Dendritic cell treated with granulocyte-macrophage colony-stimulating factor and Interleukin-4, amounts not matched to agents 40 ng/mL and 50 ng/mL, for 4 days (primary cell): ENCODE results near the gene NIT1.
A peak's percentile ranks its signal among the peaks of the same experiment; 100 is the strongest.
"Not testable (repeated sequence)": the region's sequence is repeated elsewhere in the genome, so short reads cannot be mapped to it uniquely, and the experiment has no call there.

ENCODE experiments used
- H3K27ac Mint-ChIP-seq: one replicate; pipeline ENCODE4 v1.8.0; 2022; ENCODE audit warnings: mild to moderate bottlenecking, mixed read lengths
- H3K27me3 Mint-ChIP-seq: one replicate; pipeline ENCODE4 v1.8.0; 2022; ENCODE audit warnings: mild to moderate bottlenecking, mixed read lengths
- H3K36me3 Mint-ChIP-seq: one replicate; pipeline ENCODE4 v1.8.0; 2022; ENCODE audit warnings: low read depth, mixed read lengths
- H3K4me1 Mint-ChIP-seq: one replicate; pipeline ENCODE4 v1.8.0; 2022; ENCODE audit warnings: low read depth, mixed read lengths
- H3K4me3 Mint-ChIP-seq: one replicate; pipeline ENCODE4 v1.8.0; 2022; ENCODE audit warnings: mild to moderate bottlenecking, moderate library complexity, mixed read lengths
- H3K9me3 Mint-ChIP-seq: one replicate; pipeline ENCODE4 v1.8.0; 2022; ENCODE audit warnings: mixed read lengths
- intact Hi-C: fragments of 100-400 bp; cut with micrococcal nuclease; formaldehyde crosslinking; loops from one replicate; pipeline ENCODE4 v1.15.0; 2022

Gene NIT1

DNA sequence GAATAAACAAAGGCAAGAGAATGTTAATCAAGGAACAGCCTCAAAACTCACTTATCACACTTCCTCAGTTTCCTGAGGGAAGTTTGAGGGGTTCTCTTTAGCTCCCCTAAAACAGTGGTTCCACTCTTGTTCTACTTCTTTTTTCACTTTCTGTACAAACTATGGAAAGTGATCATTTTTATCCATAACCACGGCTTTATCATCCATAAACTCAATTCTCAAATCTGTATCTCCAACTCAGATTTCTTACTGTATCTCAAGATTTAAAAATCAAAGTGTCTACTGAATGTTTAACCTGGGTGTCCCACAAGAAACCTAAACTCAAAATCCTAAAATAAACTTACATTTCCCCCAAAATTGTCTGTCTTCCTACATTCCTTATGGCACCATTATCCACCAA lies 4.0 kb upstream of the NIT1 start:
- H3K4me3 Mint-ChIP-seq, result no peak overlapping the region
- H3K4me1 Mint-ChIP-seq, result peaks cover 63% of the 10 kb centered on the region
- peaks cover 34% of the 10 kb centered on the region for H3K36me3 Mint-ChIP-seq
- no peaks in the 10 kb centered on the region for H3K27me3 Mint-ChIP-seq
- no peaks in the 10 kb centered on the region for H3K9me3 Mint-ChIP-seq
- H3K27ac Mint-ChIP-seq, result peak overlapping the region; percentile 19
- intact Hi-C loops, result no loop called here

DNA sequence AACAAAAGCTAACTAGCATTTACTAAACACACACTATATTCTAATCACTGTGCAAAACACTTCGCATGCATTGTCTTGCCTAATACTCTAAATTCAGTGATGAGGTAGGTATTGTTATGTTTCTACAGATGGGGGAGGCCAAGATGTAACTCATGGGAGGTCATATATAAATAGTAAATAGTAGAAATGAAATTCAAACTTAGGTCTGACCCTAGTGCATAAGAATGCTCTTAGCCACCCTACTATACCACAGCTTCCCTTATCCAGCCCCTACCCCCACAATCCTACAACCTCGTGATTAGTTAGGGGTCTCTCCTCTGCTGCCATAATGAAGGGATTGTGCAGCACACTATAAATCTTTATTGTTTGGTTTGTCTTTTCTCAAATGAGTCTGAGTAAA lies 3.3 kb upstream of the NIT1 start:
- Mint-ChIP-seq H3K36me3 (peaks cover 35% of the 10 kb centered on the region), H3K27ac (peak overlapping the region; percentile 19), H3K27me3 (no peaks in the 10 kb centered on the region), H3K4me3 (no peak overlapping the region), H3K9me3 (no peaks in the 10 kb centered on the region), H3K4me1 (peaks cover 69% of the 10 kb centered on the region)
- intact Hi-C loops, result no loop called here

DNA sequence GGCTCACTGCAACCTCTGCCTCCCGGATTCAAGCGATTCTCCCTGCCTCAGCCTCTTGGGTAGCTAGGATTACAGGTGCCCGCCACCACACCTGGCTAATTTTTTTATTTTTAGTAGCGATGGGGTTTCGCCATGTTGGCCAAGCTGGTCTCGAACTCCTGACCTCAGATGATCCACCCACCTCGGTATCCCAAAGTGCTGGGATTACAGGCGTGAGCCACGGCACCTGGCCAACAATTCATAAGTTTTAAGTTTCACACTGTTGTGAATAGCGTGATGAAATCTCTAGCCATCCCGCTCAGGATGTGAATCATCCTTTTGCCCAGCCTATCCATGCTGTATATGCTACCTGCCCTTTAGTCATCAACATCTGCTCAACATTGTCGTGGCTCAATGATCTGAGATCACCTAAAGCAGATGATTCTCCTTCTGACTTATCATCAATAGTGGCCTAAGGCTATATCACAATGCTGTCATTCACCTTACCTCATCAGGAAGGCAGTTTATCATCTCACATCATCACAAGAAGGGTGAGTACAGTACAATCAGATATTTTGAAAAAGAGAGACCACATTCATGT lies 2.7 kb upstream of the NIT1 start:
- H3K27me3 Mint-ChIP-seq, result no peaks in the 10 kb centered on the region
- H3K27ac Mint-ChIP-seq, result no peak overlapping the region
- no peaks in the 10 kb centered on the region for H3K9me3 Mint-ChIP-seq
- intact Hi-C loops, result no loop called here
- H3K4me1 Mint-ChIP-seq, result peaks cover 75% of the 10 kb centered on the region
- H3K36me3 Mint-ChIP-seq, result peaks cover 38% of the 10 kb centered on the region
- H3K4me3 Mint-ChIP-seq, result no peak overlapping the region

DNA sequence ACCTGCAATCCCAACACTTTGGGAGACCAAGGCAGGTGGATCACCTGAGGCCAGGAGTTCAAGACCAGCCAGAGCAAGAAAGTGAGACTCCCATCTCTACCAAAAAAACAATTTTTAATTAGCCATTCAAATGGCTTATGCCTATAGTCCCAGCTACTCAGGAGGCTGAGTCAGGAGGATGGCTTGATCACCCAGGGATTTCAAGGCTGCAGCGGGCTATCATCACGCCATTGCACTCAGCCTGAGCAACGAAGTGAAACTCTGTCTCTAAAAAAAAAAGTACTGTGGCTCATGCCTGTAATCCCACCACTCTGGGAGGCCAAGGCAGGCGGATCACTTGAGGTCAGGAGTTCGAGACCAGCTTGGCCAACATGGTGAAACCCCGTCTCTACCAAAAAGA lies 1.9 kb upstream of the NIT1 start:
- peaks cover 83% of the 10 kb centered on the region for H3K4me1 Mint-ChIP-seq
- peak overlapping the region; percentile 30 for H3K27ac Mint-ChIP-seq
- H3K9me3 Mint-ChIP-seq, H3K27me3 Mint-ChIP-seq, intact Hi-C loops, H3K4me3 Mint-ChIP-seq: not testable (repeated sequence)
- H3K36me3 Mint-ChIP-seq, result peaks cover 45% of the 10 kb centered on the region

DNA sequence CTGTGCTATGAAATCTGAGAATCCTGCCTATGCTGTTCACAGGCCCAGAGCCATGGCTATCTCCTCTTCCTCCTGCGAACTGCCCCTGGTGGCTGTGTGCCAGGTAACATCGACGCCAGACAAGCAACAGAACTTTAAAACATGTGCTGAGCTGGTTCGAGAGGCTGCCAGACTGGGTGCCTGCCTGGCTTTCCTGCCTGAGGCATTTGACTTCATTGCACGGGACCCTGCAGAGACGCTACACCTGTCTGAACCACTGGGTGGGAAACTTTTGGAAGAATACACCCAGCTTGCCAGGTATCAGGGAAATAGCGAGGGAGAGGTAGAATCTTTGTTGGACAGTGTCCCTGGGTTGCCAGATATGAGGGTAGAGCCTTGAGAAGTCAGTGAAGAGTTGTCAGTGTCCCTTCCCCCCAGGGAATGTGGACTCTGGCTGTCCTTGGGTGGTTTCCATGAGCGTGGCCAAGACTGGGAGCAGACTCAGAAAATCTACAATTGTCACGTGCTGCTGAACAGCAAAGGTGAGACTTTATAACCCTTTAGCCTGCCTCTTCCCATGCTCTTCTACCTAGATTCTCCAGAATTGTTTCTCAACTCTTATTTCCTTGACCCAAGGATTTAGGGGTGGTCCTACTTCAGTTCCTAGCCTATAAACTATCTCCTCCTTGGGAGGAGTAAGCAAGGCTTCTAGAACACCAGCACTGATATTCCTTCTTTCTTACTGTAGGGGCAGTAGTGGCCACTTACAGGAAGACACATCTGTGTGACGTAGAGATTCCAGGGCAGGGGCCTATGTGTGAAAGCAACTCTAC lies 1.4 kb downstream of the NIT1 start:
- peaks cover 78% of the 10 kb centered on the region for H3K36me3 Mint-ChIP-seq

DNA sequence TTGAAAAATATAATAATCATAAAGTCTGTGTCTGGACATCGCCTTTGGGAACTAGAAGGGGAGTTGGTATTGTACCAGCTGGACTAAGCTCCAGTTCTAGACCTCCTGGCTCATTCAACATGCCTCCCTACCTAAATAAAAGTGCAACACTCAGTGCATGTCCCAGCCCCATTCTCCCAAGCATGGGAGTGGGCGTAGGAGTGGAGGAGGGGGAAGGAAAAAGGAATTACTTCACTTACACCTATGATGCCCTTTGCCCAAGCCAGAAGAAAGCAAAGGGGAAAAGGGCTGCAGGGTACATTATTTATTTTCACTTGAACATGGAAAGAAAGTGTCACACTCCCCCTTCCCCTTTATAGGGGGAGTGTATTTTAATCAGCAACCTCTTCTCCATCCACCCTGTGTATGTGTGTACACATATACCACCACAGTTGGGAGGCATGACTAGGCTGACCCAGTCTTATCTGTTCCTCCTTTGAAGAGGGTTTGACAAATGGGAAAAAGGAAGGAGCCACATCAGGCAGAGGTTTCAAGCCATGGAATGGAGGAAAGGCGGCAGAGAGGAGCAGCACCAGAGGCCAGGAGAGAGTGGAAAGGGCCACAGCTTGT lies 3.2 kb downstream of the NIT1 start:
- intact Hi-C loops, result no loop called here
- H3K4me3 Mint-ChIP-seq, result peak overlapping the region; percentile 18
- peaks cover 80% of the 10 kb centered on the region for H3K4me1 Mint-ChIP-seq
- no peaks in the 10 kb centered on the region for H3K27me3 Mint-ChIP-seq
- H3K9me3 Mint-ChIP-seq, result no peaks in the 10 kb centered on the region
- H3K27ac Mint-ChIP-seq, result peak overlapping the region; percentile 79
- peaks cover 86% of the 10 kb centered on the region for H3K36me3 Mint-ChIP-seq

More for the DNA sequence above, 1.4 kb downstream of the NIT1 start:
- Mint-ChIP-seq H3K27ac (peak overlapping the region; percentile 97), H3K9me3 (no peaks in the 10 kb centered on the region), H3K27me3 (no peaks in the 10 kb centered on the region), H3K4me3 (peak overlapping the region; percentile 89), H3K4me1 (peaks cover 86% of the 10 kb centered on the region)
- intact Hi-C loops, result loop anchor here (2.0 kb wide), 1 partner anchor 14 kb away; the partner anchor contains the start of gene DEDD

DNA sequence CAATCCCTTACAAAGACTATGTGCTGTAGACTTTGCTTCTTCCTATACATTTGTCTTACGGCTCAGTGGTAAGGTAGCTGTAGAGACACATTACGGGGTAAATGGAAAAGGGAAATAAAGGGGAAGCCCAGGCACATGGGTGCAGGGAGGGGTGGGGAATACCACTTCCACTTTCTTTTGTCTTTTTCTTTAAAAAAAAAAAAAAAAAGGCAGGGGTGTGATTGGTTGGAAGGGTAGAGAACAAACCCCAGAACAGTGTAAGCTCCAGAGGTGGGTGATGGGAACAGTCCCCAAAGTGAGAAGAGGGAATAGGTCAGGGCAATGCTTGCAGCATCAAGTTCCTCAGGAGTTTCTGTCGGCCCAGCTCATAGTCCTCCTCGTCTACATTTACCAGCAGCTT lies 3.9 kb downstream of the NIT1 start:
- Mint-ChIP-seq H3K4me1 (peaks cover 80% of the 10 kb centered on the region), H3K27ac (peak overlapping the region; percentile 79), H3K36me3 (peaks cover 89% of the 10 kb centered on the region), H3K27me3 (no peaks in the 10 kb centered on the region), H3K4me3 (no peak overlapping the region), H3K9me3 (no peaks in the 10 kb centered on the region)
- intact Hi-C loops, result no loop called here

DNA sequence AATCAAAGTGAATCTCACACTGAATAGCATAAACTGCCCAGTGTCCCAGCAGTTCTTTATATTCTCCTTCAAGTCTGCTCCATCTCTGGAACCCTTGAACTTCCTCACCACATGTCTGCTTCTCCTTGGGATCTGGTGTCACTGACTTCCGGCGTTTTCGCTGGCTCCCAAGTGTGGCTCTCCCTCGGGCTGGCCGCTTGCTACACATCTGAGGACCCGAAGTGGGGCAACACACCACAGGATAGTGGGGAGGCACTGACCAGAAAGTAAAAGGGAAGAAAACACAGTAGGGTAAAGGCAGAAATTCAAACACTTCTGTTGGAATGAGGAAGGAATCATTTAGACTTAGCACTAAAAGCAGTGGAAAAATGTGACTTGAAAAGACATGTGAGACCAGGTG lies 5.1 kb downstream of the NIT1 start:
- Mint-ChIP-seq H3K4me1 (peaks cover 88% of the 10 kb centered on the region), H3K36me3 (peaks cover 95% of the 10 kb centered on the region), H3K4me3 (no peak overlapping the region)

DNA sequence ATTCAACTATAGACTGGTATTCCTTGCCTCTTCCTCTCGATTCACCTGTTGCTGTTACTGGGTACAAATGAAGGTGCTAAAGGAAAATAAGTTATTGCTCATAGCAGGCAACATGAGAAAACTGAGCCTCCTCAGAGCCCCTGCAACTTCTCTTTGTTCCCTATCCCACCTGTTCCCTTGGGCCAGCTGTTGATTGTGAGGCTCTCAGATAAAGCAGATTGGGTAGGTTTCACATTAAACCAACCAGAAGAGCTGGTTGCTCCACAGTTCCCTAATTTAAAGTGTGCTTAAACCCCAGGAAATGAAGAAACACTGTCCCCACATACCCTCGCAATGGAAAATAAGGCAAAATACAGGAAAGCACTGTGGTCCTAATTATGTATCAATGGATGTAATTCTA lies 9.7 kb downstream of the NIT1 start:
- Mint-ChIP-seq H3K27me3 (no peaks in the 10 kb centered on the region), H3K4me1 (peaks cover 84% of the 10 kb centered on the region), H3K27ac (peak overlapping the region; percentile 64), H3K4me3 (no peak overlapping the region), H3K9me3 (no peaks in the 10 kb centered on the region), H3K36me3 (peaks cover 85% of the 10 kb centered on the region)
- intact Hi-C loops, result no loop called here

More for the DNA sequence above, 5.1 kb downstream of the NIT1 start:
- no peaks in the 10 kb centered on the region for H3K27me3 Mint-ChIP-seq
- intact Hi-C loops, result no loop called here
- H3K9me3 Mint-ChIP-seq, result no peaks in the 10 kb centered on the region
- peak overlapping the region; percentile 63 for H3K27ac Mint-ChIP-seq

DNA sequence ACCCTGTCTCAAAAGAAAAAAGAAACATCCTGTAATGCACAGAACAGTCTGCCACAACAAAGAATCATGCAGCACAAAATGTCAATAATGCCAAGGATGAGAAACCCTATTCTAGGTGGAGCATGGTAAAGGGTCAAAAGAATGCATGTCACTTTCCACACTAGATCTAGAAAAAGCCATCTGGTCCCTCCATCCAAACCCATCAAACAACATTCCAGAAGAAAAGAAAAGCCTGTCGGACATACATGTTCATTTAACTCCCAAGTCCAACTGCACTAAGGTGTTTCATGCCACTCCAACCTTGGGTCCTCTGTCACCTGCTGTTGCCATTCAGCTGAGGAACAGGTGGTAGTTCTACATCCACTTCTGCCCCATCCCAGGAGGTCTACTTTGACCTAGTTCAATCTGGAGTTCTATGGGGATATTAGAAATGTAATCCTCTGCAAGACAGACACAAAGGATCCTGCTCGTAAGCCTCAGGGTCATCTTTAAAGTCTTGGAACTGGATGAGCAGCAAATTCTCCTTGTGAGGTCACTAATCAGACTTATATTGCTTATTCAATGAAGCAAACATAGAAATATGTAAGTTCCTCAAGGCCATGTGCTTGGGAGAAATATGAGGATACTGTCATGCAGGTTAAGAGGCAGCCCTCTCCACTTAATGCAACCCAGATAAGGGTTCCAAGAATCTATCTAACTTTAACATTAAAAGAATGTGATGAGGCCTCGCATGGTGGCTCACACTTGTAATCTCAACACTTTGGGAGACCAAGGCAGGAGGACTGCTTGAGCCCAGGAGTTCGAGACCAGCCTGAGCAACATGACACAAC lies 10.9 kb downstream of the NIT1 start:
- Mint-ChIP-seq H3K27me3 (no peaks in the 10 kb centered on the region), H3K4me1 (peaks cover 73% of the 10 kb centered on the region), H3K36me3 (peaks cover 73% of the 10 kb centered on the region), H3K4me3 (no peak overlapping the region), H3K27ac (no peak overlapping the region), H3K9me3 (no peaks in the 10 kb centered on the region)
- intact Hi-C loops, result no loop called here

DNA sequence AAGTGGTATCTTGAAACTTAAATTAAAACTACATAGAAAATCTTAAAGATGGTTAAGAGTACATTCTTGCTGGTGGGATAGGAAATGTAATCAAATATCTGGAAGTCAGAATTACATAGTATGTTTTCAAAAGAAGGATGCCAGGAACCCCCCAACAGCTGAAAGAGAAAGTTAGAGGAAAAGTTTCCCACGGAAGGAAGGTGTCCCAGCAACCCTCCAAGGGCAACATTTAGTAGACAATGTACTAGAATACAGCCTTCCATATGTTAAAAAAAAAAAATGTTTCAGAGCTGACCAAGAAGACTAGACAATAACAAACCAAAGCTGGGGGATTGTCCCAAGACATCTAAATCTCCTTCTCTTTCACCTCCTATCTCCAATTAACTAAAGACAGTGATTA lies 12.4 kb downstream of the NIT1 start:
- Mint-ChIP-seq H3K9me3 (no peaks in the 10 kb centered on the region), H3K27me3 (no peaks in the 10 kb centered on the region), H3K4me3 (no peak overlapping the region), H3K27ac (no peak overlapping the region), H3K36me3 (peaks cover 65% of the 10 kb centered on the region), H3K4me1 (peaks cover 69% of the 10 kb centered on the region)
- intact Hi-C loops, result loop anchor here (10.0 kb wide), 1 partner anchor 85 kb away; the partner anchor contains the start of gene USF1

DNA sequence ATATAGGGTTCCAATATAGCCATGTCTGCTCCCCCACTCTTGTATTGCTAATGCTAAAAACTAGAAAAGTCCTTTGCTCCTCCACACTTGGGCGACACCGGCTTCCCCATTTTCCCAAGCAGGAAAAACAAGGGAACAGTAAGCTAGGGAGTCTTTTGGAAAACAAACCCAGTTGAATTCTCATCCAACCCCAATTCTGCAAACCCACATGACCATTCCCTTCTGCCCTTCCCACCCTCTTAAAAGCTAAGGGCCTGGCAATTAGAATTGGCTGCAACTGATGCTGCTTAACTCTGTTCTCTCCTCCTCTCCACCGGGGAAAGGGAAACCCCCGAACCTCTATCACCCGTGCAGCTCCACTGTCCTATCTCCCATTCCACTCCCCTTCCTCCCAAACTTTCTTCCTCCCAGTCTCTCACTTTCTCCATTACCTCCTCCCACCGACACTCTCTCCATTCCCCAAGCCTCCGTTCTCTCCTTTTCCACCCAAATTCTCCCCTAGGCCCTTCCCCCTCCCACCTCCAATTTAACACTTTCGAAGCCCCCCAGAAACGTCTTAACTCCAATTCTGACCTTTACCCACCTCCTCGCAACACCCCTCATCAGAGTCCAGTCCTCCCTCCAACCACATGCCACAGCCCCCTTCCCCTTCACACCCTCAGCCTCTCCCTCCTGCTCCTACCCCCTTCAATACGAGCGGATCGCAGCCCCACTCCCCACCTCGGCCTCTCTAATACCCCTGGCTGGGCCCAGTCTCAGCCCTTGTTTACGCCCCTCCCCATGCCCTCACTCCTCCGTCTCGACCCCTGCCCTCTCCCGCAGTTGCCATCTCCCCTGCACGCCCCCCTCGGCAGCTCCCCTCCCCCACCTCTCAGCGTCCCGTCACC lies 13.9 kb downstream of the NIT1 start:
- no peaks in the 10 kb centered on the region for H3K27me3 Mint-ChIP-seq
- no peak overlapping the region for H3K27ac Mint-ChIP-seq
- peaks cover 52% of the 10 kb centered on the region for H3K36me3 Mint-ChIP-seq
- H3K9me3 Mint-ChIP-seq, result no peaks in the 10 kb centered on the region
- peaks cover 68% of the 10 kb centered on the region for H3K4me1 Mint-ChIP-seq
- H3K4me3 Mint-ChIP-seq, result no peak overlapping the region
- intact Hi-C loops, result loop anchor here (2.0 to 10.0 kb wide), 2 partner anchors 13 to 87 kb away; partner anchors contain the start of genes NIT1, PFDN2 and USF1
